Erythroblast (primary cell): ENCODE measurements around the gene NELL1.

Experiments used
- GATA1 ChIP-seq: IDR thresholded peaks from 2 replicates; pipeline ENCODE4 v1.6.1; 2011; ENCODE audit warnings: low read depth, mild to moderate bottlenecking, control low read depth, low read length, moderate library complexity
- POLR2A ChIP-seq: IDR thresholded peaks from 2 replicates; pipeline ENCODE4 v1.6.1; 2011; ENCODE audit warnings: mild to moderate bottlenecking, low read length

- TF ChIP-seq POLR2A (no peak), GATA1 (no peak)
Measured at GRCh38 chr11:21132146-21132720, 462.8 kb downstream of the NELL1 start.
